Raji (cell line): Measurements from ENCODE around the gene SMARCB1.

ENCODE experiments used
- POLR2A ChIP-seq: IDR thresholded peaks from 2 replicates; pipeline ENCODE4 v1.6.1; 2011; ENCODE audit warnings: low read depth, low read length, control low read depth; ENCODE audit not compliant: insufficient read depth

Gene SMARCB1

GRCh38 chr22:23772649-23773473 is 13.9 kb upstream of the SMARCB1 start, which contains the start of gene MMP11:
MMP11 (plus strand) TSS chr22:23772849; CDS start chr22:23772871, 22 bp downstream.
- no peak for TF ChIP-seq POLR2A

GRCh38 chr22:23773483-23774113 is 13.2 kb upstream of the SMARCB1 start:
- no peak for TF ChIP-seq POLR2A

- no peak for TF ChIP-seq POLR2A
These were observed 12.4 kb upstream of the SMARCB1 start for GRCh38 chr22:23774114-23774921.

GRCh38 chr22:23774922-23775436 is 11.8 kb upstream of the SMARCB1 start:
- no peak for TF ChIP-seq POLR2A

GRCh38 chr22:23775779-23776375 is 10.9 kb upstream of the SMARCB1 start:
- TF ChIP-seq POLR2A = no peak

- no peak for TF ChIP-seq POLR2A
These were observed 8.8 kb upstream of the SMARCB1 start for GRCh38 chr22:23777776-23778576.

GRCh38 chr22:23778577-23778900 is 8.2 kb upstream of the SMARCB1 start:
- TF ChIP-seq POLR2A = no peak

- TF ChIP-seq POLR2A = no peak
These were observed 7.7 kb upstream of the SMARCB1 start for GRCh38 chr22:23779083-23779482.

- no peak for TF ChIP-seq POLR2A
These were observed 7.0 kb upstream of the SMARCB1 start for GRCh38 chr22:23779731-23780130.

GRCh38 chr22:23780146-23780748 is 6.5 kb upstream of the SMARCB1 start:
- TF ChIP-seq POLR2A = no peak

GRCh38 chr22:23781065-23781464 is 5.7 kb upstream of the SMARCB1 start:
- no peak for TF ChIP-seq POLR2A

GRCh38 chr22:23781511-23782183 is 5.1 kb upstream of the SMARCB1 start:
- TF ChIP-seq POLR2A = no peak

GRCh38 chr22:23782252-23782651 is 4.5 kb upstream of the SMARCB1 start:
- no peak for TF ChIP-seq POLR2A
